ENCODE measurements around the gene TMEM106B.

DNA sequence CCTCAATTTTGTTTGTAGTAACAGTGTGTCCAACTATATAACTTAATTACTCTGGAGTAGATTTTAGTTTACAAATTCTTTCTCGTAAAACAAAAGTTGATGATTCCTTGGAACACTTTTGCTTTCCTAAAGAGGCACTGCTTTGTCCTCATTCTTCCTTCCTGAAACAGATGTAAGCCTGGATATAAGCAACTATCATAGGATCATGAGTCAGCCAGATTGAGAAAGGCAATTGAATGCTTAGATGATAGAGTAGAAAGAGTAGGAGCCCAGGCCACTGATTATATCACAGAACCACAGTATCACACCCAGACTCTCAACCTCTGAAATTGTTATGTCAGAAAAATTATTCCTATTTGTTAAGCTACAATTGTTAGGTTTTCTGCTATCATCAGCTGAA, 69.9 kb downstream of the TMEM106B start:
- TF ChIP-seq, protein P1, sequence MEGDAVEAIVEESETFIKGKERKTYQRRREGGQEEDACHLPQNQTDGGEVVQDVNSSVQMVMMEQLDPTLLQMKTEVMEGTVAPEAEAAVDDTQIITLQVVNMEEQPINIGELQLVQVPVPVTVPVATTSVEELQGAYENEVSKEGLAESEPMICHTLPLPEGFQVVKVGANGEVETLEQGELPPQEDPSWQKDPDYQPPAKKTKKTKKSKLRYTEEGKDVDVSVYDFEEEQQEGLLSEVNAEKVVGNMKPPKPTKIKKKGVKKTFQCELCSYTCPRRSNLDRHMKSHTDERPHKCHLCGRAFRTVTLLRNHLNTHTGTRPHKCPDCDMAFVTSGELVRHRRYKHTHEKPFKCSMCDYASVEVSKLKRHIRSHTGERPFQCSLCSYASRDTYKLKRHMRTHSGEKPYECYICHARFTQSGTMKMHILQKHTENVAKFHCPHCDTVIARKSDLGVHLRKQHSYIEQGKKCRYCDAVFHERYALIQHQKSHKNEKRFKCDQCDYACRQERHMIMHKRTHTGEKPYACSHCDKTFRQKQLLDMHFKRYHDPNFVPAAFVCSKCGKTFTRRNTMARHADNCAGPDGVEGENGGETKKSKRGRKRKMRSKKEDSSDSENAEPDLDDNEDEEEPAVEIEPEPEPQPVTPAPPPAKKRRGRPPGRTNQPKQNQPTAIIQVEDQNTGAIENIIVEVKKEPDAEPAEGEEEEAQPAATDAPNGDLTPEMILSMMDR (conservative IDR thresholded peaks at IDR 0.05), result no peak
- no peak for TF ChIP-seq ZFX (IDR thresholded peaks at IDR 0.05)

All from C4-2B (cell line).